GM12874 (cell line): ENCODE results near the gene GPC3.

ENCODE experiments used
- TF ChIP-seq, protein P1 (sequence below): IDR thresholded peaks from 2 replicates; pipeline ENCODE4 v1.5.1; 2011; ENCODE audit warnings: low read depth, mild to moderate bottlenecking, control low read depth, low read length, moderate library complexity; ENCODE audit not compliant: insufficient read depth

The GPC3 gene

DNA sequence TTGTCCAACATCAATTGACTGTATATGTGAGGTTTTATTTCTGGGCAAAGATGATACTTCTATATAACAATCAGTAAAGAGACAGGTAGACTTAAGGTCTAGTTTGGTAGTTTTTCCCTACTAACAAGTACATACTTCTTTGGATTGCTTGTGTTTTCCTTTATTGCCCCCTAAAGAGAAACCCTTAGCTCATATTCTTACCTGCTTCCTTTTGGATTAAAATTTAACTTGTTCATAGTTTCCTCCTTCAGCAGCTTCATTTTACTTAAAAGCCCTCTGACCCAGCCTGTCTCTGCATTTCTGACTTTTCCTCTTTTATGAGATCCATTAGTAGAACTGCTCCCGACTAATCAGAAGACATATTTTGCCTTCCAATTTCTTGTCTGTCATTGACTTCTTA is 494.4 kb downstream of the GPC3 start:
- TF ChIP-seq, protein P1, sequence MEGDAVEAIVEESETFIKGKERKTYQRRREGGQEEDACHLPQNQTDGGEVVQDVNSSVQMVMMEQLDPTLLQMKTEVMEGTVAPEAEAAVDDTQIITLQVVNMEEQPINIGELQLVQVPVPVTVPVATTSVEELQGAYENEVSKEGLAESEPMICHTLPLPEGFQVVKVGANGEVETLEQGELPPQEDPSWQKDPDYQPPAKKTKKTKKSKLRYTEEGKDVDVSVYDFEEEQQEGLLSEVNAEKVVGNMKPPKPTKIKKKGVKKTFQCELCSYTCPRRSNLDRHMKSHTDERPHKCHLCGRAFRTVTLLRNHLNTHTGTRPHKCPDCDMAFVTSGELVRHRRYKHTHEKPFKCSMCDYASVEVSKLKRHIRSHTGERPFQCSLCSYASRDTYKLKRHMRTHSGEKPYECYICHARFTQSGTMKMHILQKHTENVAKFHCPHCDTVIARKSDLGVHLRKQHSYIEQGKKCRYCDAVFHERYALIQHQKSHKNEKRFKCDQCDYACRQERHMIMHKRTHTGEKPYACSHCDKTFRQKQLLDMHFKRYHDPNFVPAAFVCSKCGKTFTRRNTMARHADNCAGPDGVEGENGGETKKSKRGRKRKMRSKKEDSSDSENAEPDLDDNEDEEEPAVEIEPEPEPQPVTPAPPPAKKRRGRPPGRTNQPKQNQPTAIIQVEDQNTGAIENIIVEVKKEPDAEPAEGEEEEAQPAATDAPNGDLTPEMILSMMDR: no peak
